ENCODE measurements around the gene MLXIPL. TPM values are rescaled to one million over a fixed set of nuclear protein-coding genes. Genes with fewer than 3 reads are reported as not detected.
"Not testable (repeated sequence)": the region's sequence is repeated elsewhere in the genome, so short reads cannot be mapped to it uniquely, and the experiment has no call there.

Gene MLXIPL
- total RNA-seq, 2 experiments from 2014 or later = not detected

DNA sequence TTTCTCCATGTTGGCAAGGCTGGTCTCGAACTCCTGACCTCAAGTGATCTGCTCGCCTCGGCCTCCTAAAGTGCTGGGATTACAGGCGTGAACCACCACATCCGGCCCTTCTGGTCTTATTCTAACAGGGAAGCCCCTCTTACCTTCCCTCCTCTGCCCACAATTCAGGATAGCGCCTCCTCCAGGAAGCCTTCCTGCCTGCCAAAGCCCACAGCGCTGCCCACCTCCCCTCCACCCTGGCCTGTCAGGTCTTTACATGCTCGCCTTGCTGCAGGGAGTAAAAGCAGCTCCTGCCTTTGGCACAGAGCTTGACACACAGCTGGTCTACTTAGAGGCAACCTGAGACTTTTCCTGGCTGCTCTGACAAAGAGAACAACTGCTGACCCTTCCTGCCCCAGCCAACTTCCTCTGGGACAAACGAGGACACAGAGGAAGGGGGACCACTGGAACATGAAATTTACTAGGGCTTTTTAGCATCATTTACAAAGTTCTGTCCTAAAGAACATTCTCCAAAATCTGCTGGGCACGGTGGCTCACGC lies 13.2 kb downstream of the MLXIPL start:
- H3K4me3 Mint-ChIP-seq = no peak overlapping the region
- ChIA-PET CTCF (no interaction called here), POLR2A (no interaction called here)
- no peak overlapping the region for H3K27ac Mint-ChIP-seq
- ATAC-seq (no peak), DNase-seq (no peak)
- H3K4me1 Mint-ChIP-seq = no peaks in the 10 kb centered on the region
- H3K36me3 Mint-ChIP-seq (ENCODE audit: low read depth) = no peaks in the 10 kb centered on the region
- intact Hi-C loops (cut with DNase I, micrococcal nuclease) = no loop called here
- peaks cover 26% of the 10 kb centered on the region for H3K27me3 Mint-ChIP-seq
- H3K9me3 Mint-ChIP-seq (ENCODE audit: low read depth) = no peaks in the 10 kb centered on the region

DNA sequence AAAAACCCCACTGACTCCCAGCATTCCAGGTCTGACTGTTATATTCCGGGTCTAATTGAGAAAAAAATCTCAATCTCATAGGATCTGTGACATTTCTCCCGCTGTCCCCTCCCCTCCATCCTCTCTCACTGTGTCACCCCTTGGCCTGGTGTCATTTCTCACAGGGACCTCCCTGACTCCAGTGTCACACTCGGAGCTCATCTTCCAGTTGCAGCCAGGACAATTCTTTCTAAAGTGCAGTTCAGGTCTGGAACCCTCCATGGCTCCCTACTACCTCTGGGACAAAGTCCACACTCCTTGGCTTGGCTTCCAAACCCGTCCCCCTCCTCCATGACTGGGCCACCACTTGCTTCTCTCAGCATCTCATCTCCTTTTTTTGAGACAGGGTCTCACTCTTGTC lies 14.2 kb downstream of the MLXIPL start:
- H3K36me3 Mint-ChIP-seq (ENCODE audit: low read depth) = no peaks in the 10 kb centered on the region
- H3K27me3 Mint-ChIP-seq = peaks cover 26% of the 10 kb centered on the region
- CTCF ChIA-PET = interaction anchor here (1.4 kb wide), 1 partner anchor 27 kb away, joined by 5 read pairs; no protein-coding TSS in a partner anchor
- no peak overlapping the region for H3K4me3 Mint-ChIP-seq
- POLR2A ChIA-PET = no interaction called here
- DNase-seq (no peak), ATAC-seq (no peak)
- intact Hi-C loops (cut with DNase I, micrococcal nuclease) = no loop called here
- no peaks in the 10 kb centered on the region for H3K4me1 Mint-ChIP-seq
- H3K27ac Mint-ChIP-seq = no peak overlapping the region
- no peaks in the 10 kb centered on the region for H3K9me3 Mint-ChIP-seq (ENCODE audit: low read depth)

DNA sequence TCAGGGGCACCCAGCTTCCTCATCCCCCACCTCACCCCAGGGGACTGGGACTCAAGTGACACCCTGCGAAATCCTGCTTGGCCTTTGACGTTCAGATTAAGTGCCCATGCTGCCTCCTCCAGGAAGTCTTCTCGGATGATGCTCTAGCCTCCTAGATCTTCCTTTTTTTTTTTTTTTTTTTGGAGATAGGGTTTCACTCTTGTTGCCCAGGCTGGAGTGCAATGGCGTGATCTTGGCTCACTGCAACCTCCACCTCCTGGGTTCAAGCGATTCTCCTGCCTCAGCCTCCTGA lies 16.7 kb downstream of the MLXIPL start:
- H3K4me3 Mint-ChIP-seq; H3K27ac Mint-ChIP-seq; H3K4me1 Mint-ChIP-seq; ATAC-seq; H3K9me3 Mint-ChIP-seq (ENCODE audit: low read depth); DNase-seq; H3K36me3 Mint-ChIP-seq (ENCODE audit: low read depth): not testable (repeated sequence)
- CTCF ChIA-PET = interaction anchor here (0.8 to 5.6 kb wide), 22 partner anchors 9 to 247 kb away, joined by 3 to 56 read pairs (median 4); partner anchors contain the start of genes ABHD11, MLXIPL and VPS37D
- intact Hi-C loops (cut with DNase I, micrococcal nuclease) = loop anchor here (1.0 to 10.0 kb wide), 7 partner anchors 60 to 247 kb away; partner anchors contain the start of gene VPS37D (in 2 of the 2)
- POLR2A ChIA-PET = interaction anchor here (1.0 kb wide), 1 partner anchor 9 kb away, joined by 3 read pairs; no protein-coding TSS in a partner anchor
- H3K27me3 Mint-ChIP-seq = peaks cover 11% of the 10 kb centered on the region

DNA sequence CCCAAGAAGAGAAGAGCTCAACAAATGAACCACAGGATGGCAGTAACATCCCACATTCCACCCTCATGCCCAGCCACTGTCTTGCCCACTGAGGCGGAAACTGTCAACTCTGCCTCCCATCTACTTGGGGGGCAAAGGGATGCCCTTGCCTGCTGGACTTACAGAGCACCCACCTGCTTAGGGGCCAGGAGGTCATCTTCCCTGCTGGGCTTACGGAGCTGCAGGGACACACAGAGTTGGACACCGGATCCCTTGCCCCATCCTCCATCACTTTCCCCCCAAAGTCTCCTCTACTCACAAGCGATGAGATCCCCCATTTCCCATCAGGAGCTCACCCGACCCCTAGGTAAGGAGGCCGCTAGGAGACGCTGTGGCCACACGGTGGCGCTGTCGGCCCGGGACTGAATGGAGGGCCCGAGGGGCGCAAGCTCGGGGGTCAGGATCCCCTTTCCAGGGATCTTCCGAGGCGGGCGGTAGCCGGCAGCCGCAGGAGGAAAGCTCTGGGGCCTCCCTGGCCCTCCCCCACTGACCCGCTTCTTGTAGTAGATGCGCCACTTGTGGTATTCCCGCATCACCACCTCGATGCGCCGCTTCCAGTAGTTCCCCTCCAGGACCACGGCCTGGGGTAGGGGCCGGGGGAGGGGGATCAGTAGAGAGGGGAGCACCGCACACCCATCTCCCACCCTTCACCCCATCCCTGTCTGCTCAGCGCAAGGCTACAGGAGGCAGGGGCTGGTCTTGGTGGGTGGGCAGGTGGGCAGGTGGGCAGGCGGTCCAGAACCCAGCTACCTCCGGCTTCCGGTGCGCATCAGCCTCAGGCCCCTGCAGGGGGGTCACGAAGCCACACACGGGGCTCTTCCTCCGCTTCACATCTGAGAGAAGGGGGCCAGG lies 17.3 kb downstream of the MLXIPL start:
- intact Hi-C loops (cut with DNase I, micrococcal nuclease) = loop anchor here (1.0 to 10.0 kb wide), 7 partner anchors 60 to 248 kb away; partner anchors contain the start of gene VPS37D (in 2 of the 2)
- no peak overlapping the region for H3K27ac Mint-ChIP-seq

DNA sequence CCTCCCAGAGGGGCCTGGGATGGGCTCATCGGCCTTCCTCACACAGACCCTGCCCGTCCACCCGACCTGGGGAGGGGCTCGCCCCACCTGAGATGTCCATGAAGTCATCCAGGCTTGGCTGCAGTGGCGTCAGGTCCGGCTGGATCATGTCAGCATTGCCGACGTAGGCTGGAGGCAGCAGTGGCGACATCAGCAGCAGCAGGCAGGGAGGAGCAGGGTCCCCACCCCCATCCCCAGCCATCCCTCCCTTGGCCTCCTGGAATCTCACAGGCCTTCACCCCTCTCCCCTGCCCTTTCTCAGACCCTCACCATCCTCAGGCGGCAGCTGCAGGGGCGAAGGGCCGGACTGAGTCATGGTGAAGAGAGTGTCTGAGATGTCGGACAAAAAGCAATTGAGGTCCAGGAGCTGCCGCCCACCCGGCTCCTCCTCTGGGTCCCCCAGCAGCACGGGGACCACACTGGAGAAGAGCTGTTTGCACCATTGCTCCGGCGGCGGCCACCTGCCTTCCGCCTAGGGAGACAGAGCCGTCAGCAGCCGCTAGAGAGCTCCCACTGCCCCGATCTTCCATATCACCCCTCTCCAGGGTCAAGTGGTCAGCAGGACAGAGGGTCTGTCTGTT lies 18.6 kb downstream of the MLXIPL start:
- Mint-ChIP-seq H3K36me3 (ENCODE audit: low read depth) (no peaks in the 10 kb centered on the region), H3K4me1 (no peaks in the 10 kb centered on the region), H3K27me3 (peaks cover 10% of the 10 kb centered on the region), H3K4me3 (no peak overlapping the region), H3K27ac (no peak overlapping the region), H3K9me3 (ENCODE audit: low read depth) (no peaks in the 10 kb centered on the region)
- DNase-seq = no peak
- ChIA-PET POLR2A (no interaction called here), CTCF (interaction anchor here (0.5 to 5.6 kb wide), 12 partner anchors 11 to 474 kb away, joined by 3 to 56 read pairs (median 13); partner anchors contain the start of genes ABHD11 and VPS37D)
- intact Hi-C loops (cut with DNase I, micrococcal nuclease) = loop anchor here (2.0 to 10.0 kb wide), 4 partner anchors 62 to 249 kb away; partner anchors contain the start of gene VPS37D (in 1 of the 2)
- no peak for ATAC-seq

More for the DNA sequence above, 17.3 kb downstream of the MLXIPL start:
- ChIA-PET POLR2A (interaction anchor here (0.6 to 1.0 kb wide), 2 partner anchors 9 to 123 kb away, joined by 3 read pairs; no protein-coding TSS in a partner anchor), CTCF (interaction anchor here (0.6 to 5.6 kb wide), 36 partner anchors 8 to 294 kb away, joined by 3 to 56 read pairs (median 4); partner anchors contain the start of genes ABHD11, MLXIPL and VPS37D)
- no peaks in the 10 kb centered on the region for H3K4me1 Mint-ChIP-seq
- ATAC-seq = peak; percentile 83
- peak; percentile 80 for DNase-seq
- H3K4me3 Mint-ChIP-seq = no peak overlapping the region
- H3K27me3 Mint-ChIP-seq = peaks cover 10% of the 10 kb centered on the region
- H3K9me3 Mint-ChIP-seq (ENCODE audit: low read depth) = no peaks in the 10 kb centered on the region
- no peaks in the 10 kb centered on the region for H3K36me3 Mint-ChIP-seq (ENCODE audit: low read depth)

DNA sequence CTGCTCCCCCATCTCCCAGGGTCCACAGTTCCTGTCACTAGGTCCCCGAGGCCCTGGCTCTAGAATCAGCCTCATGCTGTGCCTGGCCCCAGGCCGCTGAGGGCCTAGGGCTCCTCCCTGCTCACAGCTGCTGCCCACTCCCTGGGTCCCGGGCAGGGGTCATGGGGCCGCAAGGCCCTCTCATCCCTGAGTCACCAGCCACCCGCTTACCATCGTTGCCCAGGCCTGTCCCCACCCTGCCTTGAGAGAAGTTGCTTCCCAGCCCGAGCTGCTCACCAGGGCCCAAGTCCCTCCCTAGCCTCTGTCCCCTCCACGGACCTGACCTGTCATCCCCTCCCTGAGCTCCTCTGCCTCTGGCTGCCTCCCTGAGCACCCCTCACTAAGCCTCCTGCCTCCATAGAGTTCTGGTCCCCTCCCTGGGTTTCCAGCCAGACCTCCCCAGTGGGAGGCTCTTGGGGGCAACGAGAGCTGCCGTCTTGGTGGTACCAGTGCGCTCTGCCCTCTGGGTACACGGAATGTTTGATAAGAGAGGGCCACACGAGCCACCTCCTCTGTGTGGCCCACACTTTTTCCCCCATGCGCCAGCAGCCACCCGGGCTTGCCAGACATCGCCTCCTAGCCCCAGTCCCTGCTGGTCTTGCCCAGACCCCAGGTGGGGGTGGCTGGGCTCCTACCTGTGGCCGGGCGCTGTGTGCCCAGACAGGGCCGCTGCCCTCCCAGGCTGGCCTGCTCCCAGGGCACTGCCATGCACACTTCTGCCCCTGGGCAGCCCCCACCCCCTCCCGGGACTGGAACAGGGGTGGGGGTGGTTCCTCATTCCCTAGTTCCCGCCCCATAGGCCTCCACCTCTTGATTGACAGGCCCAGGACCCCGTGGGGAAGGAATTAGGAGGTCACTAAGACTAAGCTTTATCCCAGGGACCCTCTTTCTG lies 21.3 kb downstream of the MLXIPL start:
- H3K27me3 Mint-ChIP-seq = peaks cover 11% of the 10 kb centered on the region
- POLR2A ChIA-PET = no interaction called here

DNA sequence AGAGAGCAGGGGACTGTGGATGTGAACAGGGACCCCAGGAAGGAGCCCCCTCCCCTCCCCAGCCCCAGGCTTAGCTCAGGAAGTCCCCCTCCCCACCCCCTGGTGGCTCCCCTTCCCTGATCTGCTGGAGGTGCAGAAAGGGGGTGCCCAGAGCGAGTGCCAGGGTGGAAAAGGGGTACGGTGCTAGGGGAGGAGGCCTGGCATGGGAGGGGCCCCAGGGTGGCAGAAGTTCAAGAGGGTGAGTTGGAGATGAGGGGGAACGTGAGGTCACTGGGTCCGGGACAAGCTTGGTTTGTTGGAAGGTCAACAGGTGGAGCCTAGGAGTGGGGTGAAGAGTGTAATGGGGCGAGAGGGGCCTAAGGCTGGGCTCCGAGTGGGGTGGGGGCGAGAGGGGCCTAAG lies 24.4 kb downstream of the MLXIPL start:
- intact Hi-C loops (cut with DNase I, micrococcal nuclease) = loop anchor here in 1 of 2 experiments (10.0 kb wide), 1 partner anchor 255 kb away; no protein-coding TSS in a partner anchor
- CTCF ChIA-PET = interaction anchor here (2.1 kb wide), 1 partner anchor 17 kb away, joined by 7 read pairs; no protein-coding TSS in a partner anchor
- H3K4me1 Mint-ChIP-seq = no peaks in the 10 kb centered on the region

More for the DNA sequence above, 21.3 kb downstream of the MLXIPL start:
- CTCF ChIA-PET = interaction anchor here (1.0 to 5.6 kb wide), 3 partner anchors 15 to 131 kb away, joined by 3 to 56 read pairs (median 13); no protein-coding TSS in a partner anchor
- intact Hi-C loops (cut with DNase I, micrococcal nuclease) = loop anchor here in 1 of 2 experiments (10.0 kb wide), 1 partner anchor 252 kb away; no protein-coding TSS in a partner anchor
- Mint-ChIP-seq H3K36me3 (ENCODE audit: low read depth) (no peaks in the 10 kb centered on the region), H3K4me3 (no peak overlapping the region), H3K9me3 (ENCODE audit: low read depth) (no peaks in the 10 kb centered on the region), H3K4me1 (no peaks in the 10 kb centered on the region), H3K27ac (no peak overlapping the region)
- no peak for DNase-seq
- no peak for ATAC-seq

DNA sequence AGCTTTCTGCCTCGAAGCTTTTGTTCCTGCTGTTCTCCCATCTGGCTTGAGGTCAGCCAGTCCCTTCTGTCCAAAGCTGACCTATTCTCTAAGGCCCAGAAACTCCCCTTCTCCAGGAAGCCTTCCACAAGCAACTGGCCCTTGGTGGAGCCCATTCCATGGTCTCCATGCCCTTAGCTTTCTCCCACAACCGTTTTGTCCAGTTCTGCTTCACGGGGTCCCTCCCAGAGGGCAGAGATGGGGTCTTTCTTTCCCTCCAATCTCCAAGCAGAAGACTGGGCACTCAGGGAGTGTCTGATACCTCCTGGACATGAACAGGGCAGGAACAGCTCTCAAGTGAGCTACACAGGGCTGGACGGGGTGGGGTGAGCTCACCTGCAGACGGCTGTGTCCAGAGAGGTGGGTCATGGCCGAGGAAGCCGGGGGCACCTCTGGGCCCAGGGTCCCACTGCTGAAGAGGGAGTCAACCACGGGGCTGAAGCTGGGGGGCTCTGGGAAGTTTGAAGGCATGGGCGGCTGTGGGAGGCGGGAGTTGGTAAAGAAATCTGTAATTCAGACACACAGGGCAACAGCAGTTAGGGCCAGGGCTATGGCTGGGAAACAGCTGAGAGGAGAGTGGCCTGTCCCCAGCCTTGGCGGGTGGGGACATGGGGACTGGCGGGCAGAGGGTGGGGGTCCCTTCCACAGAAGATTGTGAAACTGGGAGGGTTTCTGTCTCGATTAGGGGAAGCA lies 25.0 kb downstream of the MLXIPL start:
- H3K27ac Mint-ChIP-seq = no peak overlapping the region
- H3K36me3 Mint-ChIP-seq (ENCODE audit: low read depth) = no peaks in the 10 kb centered on the region
- H3K27me3 Mint-ChIP-seq = peaks cover 13% of the 10 kb centered on the region
- H3K9me3 Mint-ChIP-seq (ENCODE audit: low read depth) = no peaks in the 10 kb centered on the region
- ChIA-PET POLR2A (interaction anchor here (0.9 kb wide), 1 partner anchor 8 kb away, joined by 3 read pairs; no protein-coding TSS in a partner anchor), CTCF (interaction anchor here (2.1 kb wide), 1 partner anchor 16 kb away, joined by 7 read pairs; no protein-coding TSS in a partner anchor)
- no peak for ATAC-seq
- no peaks in the 10 kb centered on the region for H3K4me1 Mint-ChIP-seq
- intact Hi-C loops (cut with DNase I, micrococcal nuclease) = no loop called here
- DNase-seq = no peak
- H3K4me3 Mint-ChIP-seq = no peak overlapping the region

More for the DNA sequence above, 24.4 kb downstream of the MLXIPL start:
- Mint-ChIP-seq H3K4me3 (no peak overlapping the region), H3K27ac (no peak overlapping the region), H3K36me3 (ENCODE audit: low read depth) (no peaks in the 10 kb centered on the region), H3K9me3 (ENCODE audit: low read depth) (no peaks in the 10 kb centered on the region), H3K27me3 (peaks cover 13% of the 10 kb centered on the region)
- POLR2A ChIA-PET = no interaction called here
- DNase-seq (no peak), ATAC-seq (no peak)

DNA sequence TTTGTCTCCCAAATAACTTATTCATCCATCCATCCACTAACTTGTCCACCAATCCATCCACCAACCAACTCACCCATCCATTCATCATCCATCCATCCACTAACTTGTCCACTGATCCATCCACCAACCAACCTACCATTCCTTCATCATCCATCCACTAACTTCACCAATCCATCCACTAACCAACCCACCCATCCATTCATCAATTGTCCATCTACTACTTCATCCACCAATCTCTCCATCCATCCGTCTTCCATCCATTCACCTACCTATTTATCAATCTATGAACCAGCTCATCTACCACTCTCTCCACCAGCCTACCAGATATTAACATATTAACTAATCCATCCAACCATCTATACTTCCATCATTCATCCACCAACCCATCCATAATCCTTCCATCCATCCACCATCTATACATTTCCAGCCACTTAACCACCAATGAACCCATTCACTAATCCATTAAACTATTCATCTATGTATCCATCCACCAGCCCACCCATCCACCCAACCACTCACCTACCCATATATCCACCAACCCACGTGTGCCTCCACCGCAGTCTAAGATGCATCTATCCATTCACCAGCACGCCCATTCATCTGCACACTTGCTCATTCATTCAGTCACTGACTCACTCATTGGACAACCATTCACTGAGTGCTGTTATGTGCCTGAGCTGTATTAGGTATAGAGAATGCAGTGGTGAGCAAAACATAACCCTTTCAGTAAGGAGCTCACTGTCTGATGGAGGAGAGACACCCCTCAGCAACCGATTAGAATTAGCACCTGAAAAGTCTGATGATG lies 26.1 kb downstream of the MLXIPL start:
- H3K36me3 Mint-ChIP-seq (ENCODE audit: low read depth) = no peaks in the 10 kb centered on the region
- ATAC-seq = peak; percentile 51
- H3K9me3 Mint-ChIP-seq (ENCODE audit: low read depth) = no peaks in the 10 kb centered on the region
- intact Hi-C loops (cut with DNase I, micrococcal nuclease) = no loop called here
- H3K4me3 Mint-ChIP-seq = no peak overlapping the region
- H3K27ac Mint-ChIP-seq = no peak overlapping the region
- no peaks in the 10 kb centered on the region for H3K4me1 Mint-ChIP-seq
- peaks cover 13% of the 10 kb centered on the region for H3K27me3 Mint-ChIP-seq
- no peak for DNase-seq
- ChIA-PET POLR2A (interaction anchor here (0.9 kb wide), 1 partner anchor 9 kb away, joined by 3 read pairs; no protein-coding TSS in a partner anchor), CTCF (interaction anchor here (2.1 kb wide), 1 partner anchor 15 kb away, joined by 7 read pairs; no protein-coding TSS in a partner anchor)

All from activated CD4-positive, alpha-beta T cell treated with anti-CD3 and anti-CD28 coated beads for 36 hours (primary cell).